ENCODE results near the gene MEIS1.

GRCh38 chr2:66421612-66422011 lies 13.3 kb upstream of the MEIS1 start:
- TF ChIP-seq EZH2 (IDR thresholded peaks at IDR 0.05) (no peak), POLR2AphosphoS5 (IDR thresholded peaks at IDR 0.05; ENCODE audit: borderline replicate concordance, low read depth, low read length) (no peak)
